Stimulated activated CD8-positive, alpha-beta memory T cell treated with anti-CD3 and anti-CD28 coated beads, Interleukin-4, amount 100 ng/mL, for 48 hours (primary cell): ENCODE data around the gene ALOX5.
"Not testable (repeated sequence)": the region's sequence is repeated elsewhere in the genome, so short reads cannot be mapped to it uniquely, and the experiment has no call there.

Source experiments
- DNase-seq: peaks from one replicate; pipeline ENCODE4 v3.0.0-alpha.2; 2020

Gene ALOX5

DNA sequence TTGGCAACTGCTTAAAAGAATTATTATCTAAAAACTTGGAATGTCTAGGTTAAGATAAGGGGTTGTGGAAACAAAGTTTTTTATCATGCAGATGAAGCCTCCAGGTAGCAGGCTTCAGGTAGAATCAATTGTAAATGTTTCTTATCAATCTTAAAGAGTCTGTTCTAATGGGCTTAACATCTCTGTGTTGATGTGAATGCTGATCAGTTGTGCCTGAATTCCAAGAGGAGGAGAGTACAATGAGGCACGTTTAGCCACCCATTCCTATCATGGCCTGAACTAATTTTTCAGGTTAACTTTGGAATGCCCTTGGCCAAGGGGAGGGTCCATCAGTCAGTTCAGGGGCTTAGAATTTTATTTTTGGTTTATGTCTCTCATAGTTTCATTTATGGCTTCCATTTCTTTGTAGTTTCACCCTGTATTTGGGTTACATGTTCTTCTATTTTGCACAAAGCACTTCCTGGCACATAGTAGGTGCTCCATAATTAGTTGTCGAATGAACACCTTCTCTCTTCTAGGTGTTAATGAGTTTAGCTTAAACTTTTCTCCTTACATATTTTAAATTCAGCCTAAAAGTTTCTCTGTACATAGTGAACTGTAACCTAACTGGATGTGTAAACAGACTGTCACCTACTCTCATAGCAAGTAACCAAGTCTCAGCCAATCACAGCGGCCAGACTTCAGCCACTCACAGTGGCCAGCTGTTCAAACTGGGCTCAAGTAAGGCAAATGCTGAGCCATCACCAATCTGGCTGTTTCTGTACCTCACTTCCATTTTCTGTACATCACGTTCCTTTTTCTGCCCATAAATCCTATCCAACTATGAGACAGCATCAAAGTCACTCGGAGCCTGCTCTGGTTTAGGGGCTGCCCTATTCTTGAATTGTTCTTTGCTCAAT, 34.7 kb downstream of the ALOX5 start:
- no peak for DNase-seq

DNA sequence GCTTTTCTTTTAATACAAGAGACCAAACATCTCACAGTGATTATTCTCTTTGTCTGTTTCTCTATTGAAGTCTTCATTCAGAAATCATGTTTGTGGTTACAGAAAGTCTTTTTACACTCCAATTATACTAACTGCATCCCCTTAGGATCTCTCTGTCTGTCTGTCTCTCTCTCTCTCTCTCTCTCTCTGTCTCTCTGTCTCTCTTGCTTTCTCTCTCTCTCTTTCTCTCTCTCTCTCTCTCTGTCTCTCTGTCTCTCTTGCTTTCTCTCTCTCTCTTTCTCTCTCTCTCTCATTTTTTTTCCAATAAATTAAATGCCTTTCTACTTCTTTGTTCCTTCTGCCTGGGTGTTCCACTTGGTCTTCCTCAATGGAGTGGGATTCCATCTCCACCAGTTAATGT, 35.3 kb downstream of the ALOX5 start:
- not testable (repeated sequence) for DNase-seq

DNA sequence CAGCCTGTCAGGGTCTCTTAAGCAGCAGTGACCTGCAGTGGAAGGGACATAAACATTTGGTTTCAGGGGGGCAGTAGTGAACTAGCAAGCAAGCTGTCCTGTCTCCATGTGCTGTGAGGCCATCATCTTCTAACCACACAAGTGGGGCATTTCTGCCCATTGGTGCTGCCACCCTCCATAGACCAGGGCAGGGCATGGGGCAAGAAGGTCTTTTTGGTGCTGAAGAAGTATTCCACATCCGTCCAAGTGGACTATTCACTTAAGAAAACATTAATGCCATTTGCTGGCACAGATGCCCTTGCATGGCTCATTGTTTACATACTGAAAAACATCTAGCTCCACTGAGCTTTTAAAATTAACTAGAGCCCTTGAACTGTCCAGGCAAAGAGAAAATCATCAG, 35.8 kb downstream of the ALOX5 start:
- no peak for DNase-seq

DNA sequence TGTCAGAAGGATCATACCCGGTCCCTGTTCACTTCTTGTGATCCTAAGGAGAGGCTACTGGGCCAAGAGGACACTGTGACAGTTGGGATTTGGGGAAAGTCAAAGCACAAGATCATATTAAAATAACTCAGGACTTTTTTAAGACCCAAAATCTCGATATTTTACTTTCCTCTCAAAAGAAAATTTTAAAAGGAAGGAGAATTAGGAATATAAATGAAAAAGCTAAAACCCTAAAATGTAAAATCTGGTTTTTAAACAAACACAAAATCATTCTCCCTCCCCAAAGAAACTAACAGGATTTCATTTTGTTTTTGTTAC, 36.4 kb downstream of the ALOX5 start:
- DNase-seq: no peak

DNA sequence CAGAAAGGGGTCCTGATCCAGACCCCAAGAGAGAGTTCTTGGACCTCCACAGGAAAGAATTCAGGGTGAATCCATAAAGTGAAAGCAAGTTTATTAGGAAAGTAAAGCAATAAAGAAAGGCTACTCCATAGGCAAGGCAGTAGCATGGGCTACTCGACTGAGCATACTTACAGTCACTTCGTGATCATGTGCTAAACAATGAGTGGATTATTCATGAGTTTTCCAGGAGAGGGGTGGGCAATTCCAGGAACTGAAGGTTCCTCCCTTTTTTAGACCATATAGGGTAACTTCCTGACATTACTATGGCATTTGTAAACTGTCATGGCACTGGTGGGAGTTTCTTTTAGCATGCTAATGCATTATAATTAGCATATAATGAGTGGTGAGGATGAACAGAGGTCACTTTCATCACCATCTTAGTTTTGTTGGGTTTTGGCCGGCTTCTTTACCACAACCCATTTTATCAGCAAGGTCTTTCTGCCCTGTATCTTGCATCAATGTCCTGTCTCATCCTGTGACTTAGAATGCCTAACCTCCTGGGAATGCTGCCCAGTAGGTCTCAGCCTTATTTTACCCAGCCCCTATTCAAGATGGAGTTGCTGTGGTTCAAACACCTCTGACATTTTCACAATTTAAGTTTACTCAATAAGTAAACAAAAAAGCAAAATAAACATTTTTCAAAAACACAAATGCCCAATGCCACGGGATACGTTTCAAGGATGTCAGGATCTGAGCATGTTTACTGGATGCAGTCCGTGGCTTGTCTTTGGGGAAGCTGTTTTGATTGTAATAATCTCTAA, 37.0 kb downstream of the ALOX5 start:
- DNase-seq: no peak

DNA sequence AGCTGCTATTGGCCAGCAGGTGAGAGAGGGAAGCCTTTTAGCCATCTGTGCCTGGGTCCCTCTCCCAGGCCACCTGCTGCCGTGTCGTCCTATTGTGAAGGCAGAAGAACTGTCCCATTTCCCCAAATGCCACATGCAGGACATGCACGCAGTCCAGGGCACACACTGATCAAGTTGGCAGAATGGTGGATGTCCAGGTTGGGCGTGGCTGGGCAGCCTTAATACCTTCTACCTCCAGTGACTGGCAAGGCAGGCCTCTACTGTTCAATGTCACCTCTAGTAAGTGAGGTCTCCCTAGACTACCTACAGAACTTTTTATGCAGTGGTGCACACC, 37.6 kb downstream of the ALOX5 start:
- no peak for DNase-seq

DNA sequence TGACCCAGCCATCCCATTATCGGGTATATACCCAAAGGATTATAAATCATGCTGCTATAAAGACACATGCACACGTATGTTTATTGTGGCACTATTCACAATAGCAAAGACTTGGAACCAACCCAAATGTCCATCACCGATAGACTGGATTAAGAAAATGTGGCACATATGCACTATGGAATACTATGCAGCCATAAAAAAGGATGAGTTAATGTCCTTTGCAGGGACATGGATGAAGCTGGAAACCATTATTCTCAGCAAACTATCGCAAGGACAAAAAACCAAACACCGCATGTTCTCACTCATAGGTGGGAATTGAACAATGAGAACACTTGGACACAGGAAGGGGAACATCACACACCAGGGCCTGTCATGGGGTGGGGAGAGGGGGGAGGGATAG, 41.0 kb downstream of the ALOX5 start:
- not testable (repeated sequence) for DNase-seq

DNA sequence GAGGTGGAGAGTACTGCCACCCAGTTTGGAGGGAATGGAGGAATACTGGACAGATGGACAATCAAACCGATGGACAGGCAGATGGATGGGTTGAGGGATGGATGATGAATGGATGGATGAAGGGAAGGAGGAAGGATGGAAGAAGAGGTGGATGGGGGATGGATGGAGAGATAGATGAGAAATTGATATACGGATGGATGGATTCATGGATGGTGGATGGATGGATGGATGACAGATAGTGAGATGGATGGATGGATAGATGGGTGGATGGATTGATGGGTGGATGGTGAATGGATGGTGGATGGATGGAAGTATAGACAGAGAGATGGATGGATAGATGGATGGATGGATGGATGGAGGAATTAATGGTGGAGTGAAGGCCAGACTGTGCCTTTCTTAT, 42.6 kb downstream of the ALOX5 start:
- no peak for DNase-seq

DNA sequence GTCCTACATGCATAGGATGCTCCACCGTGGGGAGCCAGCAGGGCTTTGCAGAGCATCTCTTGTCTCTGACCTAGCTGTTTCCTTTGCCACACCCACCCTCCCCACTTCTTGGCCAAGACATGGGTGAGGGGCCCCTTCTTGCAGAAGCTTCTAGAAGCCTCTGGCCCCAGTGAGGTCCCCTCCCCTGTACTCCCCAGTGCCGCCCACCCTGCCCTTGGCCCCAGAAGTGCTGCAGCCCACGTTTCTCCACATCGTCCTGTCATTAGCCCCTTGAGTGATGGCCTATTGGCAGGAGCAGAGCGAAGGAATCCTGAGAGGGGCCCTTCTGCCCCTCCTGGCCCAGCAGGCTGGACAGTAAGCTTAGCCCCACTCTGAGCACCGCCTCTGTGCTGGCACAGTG, 43.7 kb downstream of the ALOX5 start:
- DNase-seq: no peak

DNA sequence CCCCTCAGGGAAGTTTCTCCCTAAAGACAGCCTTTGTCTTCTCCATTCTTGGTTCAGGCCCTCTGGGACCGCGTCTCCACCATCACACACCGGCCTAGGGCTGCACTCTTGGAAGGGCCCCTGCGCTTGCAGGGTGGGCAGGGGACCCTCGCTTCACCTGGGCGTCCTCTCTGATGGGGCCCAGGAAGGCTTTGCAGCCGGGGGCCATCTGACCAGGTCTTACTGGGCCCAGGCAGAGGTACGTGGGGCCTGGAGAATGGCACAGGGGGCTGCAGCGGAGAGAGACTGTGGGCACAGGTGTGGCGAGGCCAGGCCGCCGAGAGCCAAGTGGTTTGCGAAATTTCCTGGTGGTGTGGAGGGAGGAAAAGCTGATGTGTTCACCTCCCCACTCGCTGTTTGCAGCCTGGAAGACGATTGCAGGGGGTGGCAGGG, 44.4 kb downstream of the ALOX5 start:
- DNase-seq: no peak

DNA sequence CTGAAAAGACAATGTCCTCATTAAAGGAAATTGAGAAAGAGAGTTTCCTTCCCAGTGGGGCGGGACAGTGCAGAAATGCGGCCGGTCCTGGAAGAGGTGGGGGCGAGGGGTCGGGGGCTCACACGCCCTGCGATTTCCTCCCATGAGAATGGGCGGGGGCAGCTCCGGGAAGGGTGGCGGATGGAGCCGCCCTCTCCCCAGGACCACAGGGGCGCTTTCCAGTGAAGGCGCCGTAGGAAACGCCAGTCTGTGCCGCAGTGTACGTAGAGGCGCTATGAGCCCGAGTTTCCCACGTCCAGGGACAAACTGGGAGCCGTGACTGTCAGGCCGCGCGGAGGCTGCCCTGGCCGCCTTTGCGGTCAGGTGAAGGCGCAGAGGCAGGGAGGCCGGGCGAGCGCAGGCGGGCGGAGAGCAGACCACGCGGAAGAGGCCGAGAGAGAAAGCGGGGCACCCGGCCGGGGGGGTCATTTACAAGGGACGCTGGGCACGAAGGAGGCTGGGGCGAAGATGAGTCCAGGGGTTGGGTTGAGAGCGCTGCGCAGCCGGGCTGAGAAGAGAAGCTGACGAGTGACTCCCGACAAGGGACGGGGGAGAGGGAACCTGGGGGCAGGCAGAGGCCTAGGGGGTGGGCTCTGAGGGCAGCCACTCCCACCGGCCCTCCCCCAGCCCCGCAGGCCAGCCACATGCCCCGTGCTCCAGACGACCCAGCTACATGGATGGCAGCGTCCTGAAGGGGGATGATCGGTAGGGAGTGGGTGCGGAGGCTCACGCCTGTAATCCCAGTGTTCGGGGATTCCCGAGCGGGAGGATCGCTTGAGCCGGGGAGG, 45.0 kb downstream of the ALOX5 start:
- DNase-seq: peak; percentile 66

DNA sequence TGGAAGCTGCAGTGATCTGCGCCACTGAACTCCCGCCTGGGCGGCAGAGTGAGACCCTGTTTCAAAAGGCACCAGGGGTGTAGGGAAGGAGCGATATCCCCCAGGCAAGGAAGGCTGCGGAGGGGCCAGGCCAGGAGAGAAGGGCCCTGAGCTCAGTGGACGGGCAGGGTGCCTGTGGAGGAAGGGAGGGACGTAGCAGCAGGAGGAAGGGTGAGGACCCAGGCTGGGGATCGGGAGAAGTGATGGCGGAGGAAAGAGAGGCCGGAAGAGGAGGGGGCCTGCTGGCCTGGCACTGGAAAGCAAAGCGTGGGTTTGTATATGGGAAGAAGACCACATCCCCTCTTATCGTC, 45.6 kb downstream of the ALOX5 start:
- DNase-seq: no peak

DNA sequence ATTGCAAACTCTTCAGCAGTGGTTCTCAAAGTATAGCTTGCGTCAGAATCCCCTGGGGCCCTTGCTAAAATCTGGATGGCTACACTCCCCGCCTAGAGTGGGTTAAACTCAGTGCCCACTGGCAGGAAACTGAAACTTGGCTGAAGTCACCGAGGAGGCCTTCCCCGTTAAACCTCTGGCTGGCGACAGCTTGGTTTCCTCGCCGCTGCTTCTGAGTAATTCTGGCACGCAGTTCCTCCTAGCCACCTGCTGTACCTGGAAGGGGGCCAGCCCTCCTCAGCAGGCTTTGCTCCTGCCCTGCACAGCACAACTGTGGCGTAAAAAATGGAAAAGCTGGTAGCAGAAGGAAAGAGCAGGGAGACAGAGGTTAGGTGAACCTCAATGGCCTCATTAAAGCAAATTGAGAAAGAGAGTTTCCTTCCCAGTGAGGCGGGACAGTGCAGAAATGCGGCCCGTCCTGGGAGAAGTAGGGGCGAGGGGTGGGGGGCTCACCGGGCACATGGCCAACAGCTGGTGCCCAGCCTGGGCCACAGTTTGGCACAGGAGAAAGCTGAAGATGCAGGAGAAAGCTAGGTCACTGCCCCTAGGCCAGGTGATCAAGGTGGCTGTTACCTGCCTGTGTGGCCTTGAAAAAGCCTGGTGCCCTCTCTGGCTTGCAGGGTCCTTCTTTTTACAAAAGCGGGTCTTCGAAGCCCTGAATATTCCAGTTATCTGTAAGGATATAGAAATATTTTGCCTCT, 46.6 kb downstream of the ALOX5 start:
- peak; percentile 68 for DNase-seq

DNA sequence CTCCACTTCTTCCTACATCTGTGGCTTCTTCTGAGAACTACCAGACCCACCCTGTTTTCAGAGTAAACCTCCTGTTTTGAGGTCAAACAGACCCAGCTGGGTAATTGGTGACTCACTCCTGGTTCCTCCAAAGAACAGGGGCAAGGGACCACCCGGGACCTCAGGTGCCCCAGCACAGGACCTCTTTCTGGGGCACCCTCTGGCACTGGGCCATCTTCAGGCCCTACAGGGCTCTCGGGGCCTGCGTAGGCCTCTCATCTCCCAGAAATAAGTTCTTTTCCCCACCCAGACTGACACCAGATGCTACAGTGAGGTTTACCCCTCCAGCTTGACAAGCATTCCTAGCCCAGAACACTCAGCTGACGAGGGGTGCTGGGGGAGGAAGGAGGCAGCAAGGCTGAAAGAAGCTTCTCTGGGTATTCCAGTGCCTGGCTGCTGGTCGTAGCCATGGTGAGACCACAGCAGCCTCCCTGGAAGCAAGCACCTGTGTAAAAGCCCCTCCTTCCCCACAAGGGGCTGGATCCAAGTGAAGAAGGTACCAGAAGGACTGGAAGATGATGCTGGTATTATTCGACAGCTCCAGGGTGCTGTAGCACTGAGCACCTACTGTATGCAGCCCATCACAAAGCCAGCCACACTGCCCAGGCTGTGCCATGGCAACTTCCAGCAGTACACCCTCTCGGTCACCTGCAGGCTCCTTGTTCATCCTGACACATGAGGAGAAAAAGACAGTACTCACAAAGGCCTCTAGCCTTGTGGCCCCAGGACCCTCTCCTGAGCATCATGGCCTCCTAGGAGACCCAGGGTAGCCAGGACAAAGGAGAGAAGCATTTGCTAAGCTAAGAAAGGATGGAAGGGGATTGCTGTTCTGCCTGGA, 47.4 kb downstream of the ALOX5 start:
- peak; percentile 56 for DNase-seq

DNA sequence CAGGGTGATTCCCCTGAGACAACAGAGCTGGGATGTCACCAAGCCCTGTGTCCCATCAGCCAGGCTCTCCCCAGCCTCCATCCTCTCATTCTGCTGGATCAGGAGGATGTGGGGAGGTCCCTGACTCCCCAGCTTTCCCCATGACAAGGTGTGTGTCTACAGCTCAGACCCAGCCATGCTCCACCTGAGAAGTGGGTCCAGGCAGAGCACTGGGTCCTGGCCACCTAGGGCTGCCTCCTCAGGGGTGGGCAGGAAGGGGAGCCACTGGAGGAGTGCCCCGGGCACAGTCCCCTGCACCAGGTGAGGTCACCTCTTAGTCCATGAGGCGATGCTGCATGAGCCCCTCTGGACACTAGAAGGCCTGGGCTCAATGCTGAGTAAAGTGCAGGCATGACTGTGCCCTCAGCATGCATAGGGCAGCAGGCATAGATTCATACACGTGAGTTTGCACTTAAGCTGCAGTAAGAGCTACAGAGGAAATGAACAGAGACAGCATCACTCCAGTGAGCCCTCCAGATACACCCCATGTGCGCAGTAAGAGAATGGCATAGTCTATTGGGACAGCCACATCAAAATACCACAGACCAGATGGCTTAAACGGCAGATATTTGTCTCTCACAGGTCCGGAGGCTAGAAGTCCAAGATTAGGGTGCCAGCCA, 48.3 kb downstream of the ALOX5 start:
- DNase-seq: no peak

DNA sequence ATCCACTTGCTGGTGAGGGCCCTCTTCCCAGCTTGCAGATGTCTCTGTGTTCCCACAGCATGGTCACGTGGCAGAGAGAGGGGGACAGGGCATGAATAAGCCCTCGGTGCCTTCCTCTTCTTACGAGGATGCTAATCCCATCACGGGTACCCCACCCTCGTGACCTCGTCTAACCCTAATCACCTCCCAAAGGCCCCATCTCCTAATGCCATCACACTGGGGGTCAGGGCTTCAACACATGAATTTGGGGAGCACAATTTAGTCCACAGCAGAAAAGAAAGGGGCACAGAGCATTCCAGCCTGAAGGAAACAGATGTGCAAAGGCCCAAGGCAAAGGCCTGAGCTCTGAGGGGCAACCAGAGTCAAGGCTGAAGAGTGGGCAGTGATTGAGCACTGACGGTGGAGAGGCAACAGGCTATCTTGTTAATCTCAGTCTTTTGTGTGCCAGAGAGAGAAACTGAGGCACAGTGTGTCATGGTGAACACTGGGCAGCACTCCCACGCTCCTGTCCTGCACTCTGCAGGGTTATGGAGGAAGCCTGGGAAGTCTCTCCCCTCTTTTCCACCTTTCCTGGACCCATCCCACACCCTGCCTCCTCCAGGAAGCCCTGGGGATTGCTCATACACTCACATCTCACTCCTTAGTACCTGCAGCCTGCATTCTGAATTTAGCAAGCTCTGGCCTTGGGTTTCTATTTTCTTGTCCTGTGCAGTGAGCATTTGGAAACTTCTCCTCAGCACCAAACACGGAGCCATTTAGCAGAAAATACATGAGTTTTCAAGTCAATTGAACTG, 49.0 kb downstream of the ALOX5 start:
- DNase-seq: no peak

DNA sequence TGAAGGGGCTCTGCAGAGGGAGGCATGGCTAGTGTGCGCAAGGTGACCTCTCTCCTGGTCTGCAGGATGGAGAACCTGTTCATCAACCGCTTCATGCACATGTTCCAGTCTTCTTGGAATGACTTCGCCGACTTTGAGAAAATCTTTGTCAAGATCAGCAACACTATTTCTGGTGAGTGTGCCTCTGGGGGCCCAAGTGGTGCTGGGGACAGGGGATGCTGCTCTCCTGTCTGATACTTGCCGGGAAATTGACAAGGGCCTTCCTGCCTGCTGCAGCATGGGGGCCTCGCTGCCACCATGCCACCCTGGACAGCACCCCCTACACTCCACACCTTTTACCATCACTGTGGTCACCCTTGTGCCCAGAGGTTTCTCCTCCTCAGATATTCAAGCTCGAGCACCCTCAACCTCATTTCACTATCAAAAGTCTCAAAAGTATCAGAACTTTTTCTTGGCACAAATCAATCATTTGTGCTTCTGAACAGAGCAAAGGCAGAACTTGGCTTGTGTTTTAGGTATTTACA, 50.0 kb downstream of the ALOX5 start:
- no peak for DNase-seq

DNA sequence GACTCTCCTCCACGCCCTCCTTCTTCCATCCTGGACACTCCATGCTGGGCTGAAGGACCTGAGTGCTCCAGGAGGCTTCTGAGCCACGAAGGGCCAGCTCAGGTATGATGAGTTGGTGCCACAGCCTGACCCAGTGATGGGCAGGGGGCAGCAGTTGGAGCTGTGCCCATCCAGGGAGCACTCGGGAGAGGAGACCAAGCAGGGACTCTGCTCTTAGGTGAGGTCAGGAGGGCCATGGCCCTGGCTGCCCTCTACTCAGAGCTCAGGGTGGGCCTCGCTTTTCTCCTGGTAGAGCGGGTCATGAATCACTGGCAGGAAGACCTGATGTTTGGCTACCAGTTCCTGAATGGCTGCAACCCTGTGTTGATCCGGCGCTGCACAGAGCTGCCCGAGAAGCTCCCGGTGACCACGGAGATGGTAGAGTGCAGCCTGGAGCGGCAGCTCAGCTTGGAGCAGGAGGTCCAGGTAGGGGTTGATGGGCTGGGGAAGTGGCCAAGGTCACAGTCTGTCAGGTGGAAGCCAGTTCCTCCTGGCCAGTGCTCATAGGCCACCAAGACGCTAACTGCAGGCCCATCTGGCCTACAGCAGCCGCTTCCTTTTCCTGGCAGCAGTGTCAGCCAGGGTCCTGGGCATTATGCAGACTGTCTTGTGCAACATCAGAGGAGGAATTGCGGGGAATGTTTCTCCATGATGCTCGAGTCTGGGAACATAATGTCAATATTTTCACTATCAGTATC, 50.8 kb downstream of the ALOX5 start:
- no peak for DNase-seq
